Activated CD8-positive, alpha-beta T cell treated with anti-CD3 and anti-CD28 coated beads for 36 hours (primary cell): ENCODE data around the gene MAZ. TPM values are rescaled to one million over a fixed set of nuclear protein-coding genes. Genes with fewer than 3 reads are reported as not detected.

Experiments used
- ATAC-seq: fragments of 200-7000 bp; cut with Tn5 transposase; one replicate; pipeline ENCODE4 v1.10.0; 2021; ENCODE audit warnings: mild to moderate bottlenecking, moderate library complexity
- CTCF ChIA-PET: fragments of 350-600 bp; sonication (Branson Sonifier 250); formaldehyde crosslinking; loops from one replicate; lab custom pipeline; 2021; ENCODE audit warnings: antibody characterized with exemption; lab: Charles Lee
- POLR2A ChIA-PET: fragments of 350-600 bp; sonication (Branson Sonifier 250); formaldehyde crosslinking; loops from one replicate; lab custom pipeline; 2021; ENCODE audit warnings: antibody characterized with exemption; lab: Charles Lee
- DNase-seq: peaks from one replicate; pipeline ENCODE4 v3.0.0-alpha.2; 2020
- H3K27ac Mint-ChIP-seq: one replicate; pipeline ENCODE4 v1.8.0; 2021; ENCODE audit warnings: mild to moderate bottlenecking, mixed read lengths
- H3K27me3 Mint-ChIP-seq: one replicate; pipeline ENCODE4 v1.8.0; 2021; ENCODE audit warnings: mixed read lengths
- H3K36me3 Mint-ChIP-seq: one replicate; pipeline ENCODE4 v1.8.0; 2021; ENCODE audit warnings: low read depth, mixed read lengths
- H3K4me1 Mint-ChIP-seq: one replicate; pipeline ENCODE4 v1.8.0; 2021; ENCODE audit warnings: low read depth, mixed read lengths
- H3K4me3 Mint-ChIP-seq: one replicate; pipeline ENCODE4 v1.8.0; 2021; ENCODE audit warnings: mild to moderate bottlenecking, moderate library complexity, mixed read lengths
- H3K9me3 Mint-ChIP-seq: one replicate; pipeline ENCODE4 v1.8.0; 2021; ENCODE audit warnings: mixed read lengths
- intact Hi-C: fragments of 100-400 bp; cut with micrococcal nuclease; formaldehyde crosslinking; loops from one replicate; pipeline ENCODE4 v1.10.0; 2022
- total RNA-seq, 2 experiments: library from RNA; stranded (reverse); gene quantifications; one replicate each; pipeline ENCODE4 v1.2.3, GENCODE V29; 2021
- TF ChIP-seq, protein P1 (sequence below): fragments of 200-600 bp; IDR thresholded peaks from one replicate; pipeline ENCODE4 v1.8.0; 2022; ENCODE audit warnings: antibody characterized with exemption, mild to moderate bottlenecking

Gene MAZ
- total RNA-seq, 2 experiments from 2014 or later, result 380 to 382 TPM

DNA sequence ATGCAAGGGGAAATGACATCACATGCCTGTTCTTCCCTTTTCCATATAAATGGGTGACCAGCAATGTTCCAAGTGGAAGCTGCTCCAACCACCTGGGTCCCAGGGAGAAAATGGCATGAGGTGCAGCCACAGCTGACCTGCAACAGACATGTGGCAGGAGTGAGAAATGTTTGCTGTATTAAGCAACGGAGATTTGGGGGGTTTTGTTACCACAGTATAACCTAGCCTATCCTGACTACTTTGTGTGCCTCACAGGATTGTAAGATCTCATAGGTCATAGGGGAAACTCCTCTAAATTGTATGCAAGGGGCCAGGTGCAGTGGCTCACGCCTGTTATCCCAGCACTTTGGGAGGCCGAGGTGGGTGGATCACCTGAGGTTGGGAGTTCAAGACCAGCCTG lies 44.7 kb downstream of the MAZ start:
- no peak overlapping the region for H3K27ac Mint-ChIP-seq
- TF ChIP-seq, protein P1, sequence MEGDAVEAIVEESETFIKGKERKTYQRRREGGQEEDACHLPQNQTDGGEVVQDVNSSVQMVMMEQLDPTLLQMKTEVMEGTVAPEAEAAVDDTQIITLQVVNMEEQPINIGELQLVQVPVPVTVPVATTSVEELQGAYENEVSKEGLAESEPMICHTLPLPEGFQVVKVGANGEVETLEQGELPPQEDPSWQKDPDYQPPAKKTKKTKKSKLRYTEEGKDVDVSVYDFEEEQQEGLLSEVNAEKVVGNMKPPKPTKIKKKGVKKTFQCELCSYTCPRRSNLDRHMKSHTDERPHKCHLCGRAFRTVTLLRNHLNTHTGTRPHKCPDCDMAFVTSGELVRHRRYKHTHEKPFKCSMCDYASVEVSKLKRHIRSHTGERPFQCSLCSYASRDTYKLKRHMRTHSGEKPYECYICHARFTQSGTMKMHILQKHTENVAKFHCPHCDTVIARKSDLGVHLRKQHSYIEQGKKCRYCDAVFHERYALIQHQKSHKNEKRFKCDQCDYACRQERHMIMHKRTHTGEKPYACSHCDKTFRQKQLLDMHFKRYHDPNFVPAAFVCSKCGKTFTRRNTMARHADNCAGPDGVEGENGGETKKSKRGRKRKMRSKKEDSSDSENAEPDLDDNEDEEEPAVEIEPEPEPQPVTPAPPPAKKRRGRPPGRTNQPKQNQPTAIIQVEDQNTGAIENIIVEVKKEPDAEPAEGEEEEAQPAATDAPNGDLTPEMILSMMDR, result no peak
- H3K4me3 Mint-ChIP-seq, result no peak overlapping the region
- ChIA-PET CTCF (interaction anchor here (0.7 to 1.0 kb wide), 2 partner anchors 33 to 150 kb away, joined by 3 to 4 read pairs; no protein-coding TSS in a partner anchor), POLR2A (no interaction called here)
- DNase-seq (no peak), ATAC-seq (no peak)
- H3K36me3 Mint-ChIP-seq, result peaks cover 1% of the 10 kb centered on the region
- no peaks in the 10 kb centered on the region for H3K27me3 Mint-ChIP-seq
- intact Hi-C loops, result no loop called here
- H3K4me1 Mint-ChIP-seq, result no peaks in the 10 kb centered on the region
- no peaks in the 10 kb centered on the region for H3K9me3 Mint-ChIP-seq

DNA sequence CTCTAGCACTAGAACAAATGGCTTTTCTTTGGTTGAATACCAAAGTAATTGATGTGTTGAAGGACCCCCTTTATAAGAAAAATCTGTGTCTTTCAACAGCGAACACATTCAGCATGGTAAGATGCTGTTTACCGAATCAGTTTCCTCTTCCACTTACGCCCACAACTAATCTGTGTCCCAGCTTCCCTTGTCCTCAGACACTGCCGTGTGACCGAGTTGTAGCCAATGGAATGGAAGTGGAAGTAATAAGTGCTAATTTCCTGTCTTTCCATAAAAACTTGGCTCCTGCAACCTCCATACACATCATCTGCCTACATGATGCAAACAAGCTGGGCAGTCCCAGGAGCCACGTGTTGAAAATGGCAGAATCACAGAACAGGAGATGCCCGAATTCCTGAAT lies 46.3 kb downstream of the MAZ start:
- H3K36me3 Mint-ChIP-seq, result no peaks in the 10 kb centered on the region
- CTCF ChIA-PET, result interaction anchor here (0.8 to 1.6 kb wide), 3 partner anchors 9 to 154 kb away, joined by 3 to 5 read pairs (median 3); no protein-coding TSS in a partner anchor
- DNase-seq (no peak), ATAC-seq (no peak)
- H3K4me3 Mint-ChIP-seq, result no peak overlapping the region
- no peaks in the 10 kb centered on the region for H3K27me3 Mint-ChIP-seq
- H3K4me1 Mint-ChIP-seq, result no peaks in the 10 kb centered on the region
- H3K9me3 Mint-ChIP-seq, result no peaks in the 10 kb centered on the region
- H3K27ac Mint-ChIP-seq, result no peak overlapping the region
- TF ChIP-seq, protein P1, result no peak
- POLR2A ChIA-PET, result interaction anchor here (0.8 to 1.3 kb wide), 2 partner anchors 62 to 259 kb away, joined by 3 read pairs; partner anchors contain the start of gene KIF22
- intact Hi-C loops, result no loop called here

DNA sequence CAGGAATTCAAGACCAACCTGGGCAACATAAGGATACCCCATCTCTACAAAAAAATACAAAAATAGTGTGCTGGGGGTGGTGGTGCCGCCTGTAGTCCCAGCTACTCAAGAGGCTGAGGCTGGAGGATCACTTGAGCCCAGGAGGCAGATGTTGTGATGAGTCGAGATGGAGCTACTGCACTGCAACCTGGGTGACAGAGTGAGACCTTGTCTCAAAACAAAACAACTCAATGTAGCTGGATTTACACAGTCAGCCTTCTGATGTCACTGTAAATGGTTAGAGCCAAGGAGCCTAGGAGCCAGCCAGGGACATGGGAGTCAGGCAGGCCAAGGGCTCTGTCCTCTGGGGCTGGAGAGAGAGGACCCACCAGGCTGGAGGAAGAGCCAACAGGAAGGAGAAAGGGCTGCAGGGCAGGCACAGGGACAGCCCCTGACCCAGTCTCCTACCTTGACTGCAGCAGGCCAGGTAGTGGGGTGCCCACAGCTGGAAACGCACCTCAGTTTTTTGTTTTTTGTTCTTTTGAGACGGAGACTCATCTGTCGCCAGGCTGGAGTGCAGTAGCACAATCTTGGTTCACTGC lies 48.3 kb downstream of the MAZ start:
- intact Hi-C loops, result no loop called here
- Mint-ChIP-seq H3K27me3 (no peaks in the 10 kb centered on the region), H3K36me3 (peaks cover 12% of the 10 kb centered on the region), H3K4me1 (peaks cover 3% of the 10 kb centered on the region), H3K27ac (no peak overlapping the region), H3K4me3 (no peak overlapping the region), H3K9me3 (no peaks in the 10 kb centered on the region)
- ChIA-PET POLR2A (interaction anchor here (0.9 kb wide), 1 partner anchor 14 kb away, joined by 3 read pairs; no protein-coding TSS in a partner anchor), CTCF (interaction anchor here (0.7 to 1.5 kb wide), 5 partner anchors 10 to 154 kb away, joined by 3 read pairs; partner anchors contain the start of gene PAGR1)
- TF ChIP-seq, protein P1, result no peak
- ATAC-seq (peak; percentile 30), DNase-seq (no peak)

GRCh38 chr16:29857133-29857760 lies 50.9 kb downstream of the MAZ start:
- Mint-ChIP-seq H3K9me3 (no peaks in the 10 kb centered on the region), H3K4me3 (no peak overlapping the region), H3K27ac (no peak overlapping the region), H3K4me1 (peaks cover 16% of the 10 kb centered on the region), H3K27me3 (no peaks in the 10 kb centered on the region), H3K36me3 (peaks cover 23% of the 10 kb centered on the region)
- DNase-seq (no peak), ATAC-seq (no peak)
- intact Hi-C loops, result no loop called here
- TF ChIP-seq, protein P1, result no peak
- POLR2A ChIA-PET, result interaction anchor here (0.8 kb wide), 1 partner anchor 31 kb away, joined by 3 read pairs; no protein-coding TSS in a partner anchor
- CTCF ChIA-PET, result interaction anchor here (4.1 kb wide), 1 partner anchor 9 kb away, joined by 24 read pairs; no protein-coding TSS in a partner anchor
